NCI-H748 (cell line): Measurements from ENCODE around the gene MUS81.

Experiments used
- DNase-seq: peaks from one replicate; lab custom pipeline; 2025; ENCODE audit not compliant: unreplicated experiment; lab: John Stamatoyannopoulos, UW

The MUS81 gene

GRCh38 chr11:65872586-65873317 lies 12.5 kb downstream of the MUS81 start, which contains the start of gene EFEMP2:
Gene EFEMP2, minus strand, starts transcription at chr11:65872800. Its CDS starts 446 bp downstream, at chr11:65872354.
- peak; percentile 24 for DNase-seq

- peak; percentile 90 for DNase-seq
These were observed 13.3 kb downstream of the MUS81 start for GRCh38 chr11:65873318-65874156.

DNA sequence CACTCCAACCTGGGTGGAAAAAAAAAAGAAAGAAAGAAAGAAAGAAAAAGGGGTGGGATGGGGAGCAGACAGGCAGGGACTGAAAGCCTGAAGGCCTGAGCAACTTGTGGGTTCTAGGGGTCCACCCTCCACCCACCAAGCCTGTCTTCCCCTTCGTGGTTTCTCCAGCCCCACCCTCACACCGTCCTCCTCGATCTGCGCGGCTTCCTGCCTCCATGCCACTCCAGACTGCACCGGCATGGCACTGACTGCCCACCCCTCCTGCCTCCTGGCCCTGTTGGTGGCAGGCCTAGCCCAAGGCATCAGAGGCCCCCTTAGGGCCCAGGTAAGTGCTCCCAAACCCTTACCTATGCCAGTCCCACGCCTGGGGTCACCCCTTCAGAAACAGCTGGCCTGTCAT lies 19.4 kb downstream of the MUS81 start, which contains the start of gene CTSW:
TSS of gene CTSW (plus strand) at position 221 of the 400 bp plus-strand sequence. CDS start at position 239, 18 bp downstream.
- DNase-seq, result no peak

GRCh38 chr11:65880027-65880426 lies 19.8 kb downstream of the MUS81 start:
- no peak for DNase-seq

DNA sequence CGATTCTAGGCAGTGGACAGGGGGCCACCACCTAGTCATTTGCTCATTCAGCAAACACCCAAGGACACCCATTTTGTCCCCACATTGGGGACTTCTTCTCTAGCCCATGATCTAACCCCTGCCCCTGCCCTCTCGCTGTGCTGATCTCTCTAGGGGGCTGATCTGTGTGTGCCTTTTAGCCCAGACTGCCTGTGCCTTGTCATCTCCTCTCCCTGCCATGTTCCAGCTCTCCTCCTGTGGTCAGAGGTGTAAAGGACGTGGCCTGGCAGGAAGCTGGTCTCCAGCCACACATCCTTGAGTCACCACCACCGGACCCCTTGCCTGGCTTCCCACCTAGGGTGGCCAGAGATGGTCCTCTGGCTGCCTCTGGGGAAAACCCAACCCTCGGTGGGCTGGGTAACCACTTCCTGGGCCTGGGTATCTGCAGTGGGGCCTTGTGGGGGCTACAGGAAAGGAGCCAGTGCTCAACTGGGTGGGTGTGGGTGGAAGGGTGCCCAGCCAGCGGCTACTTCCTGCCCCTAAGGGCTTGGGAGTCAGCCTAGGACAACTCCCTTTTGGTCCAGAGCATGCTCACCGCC lies 20.7 kb downstream of the MUS81 start:
- DNase-seq, result no peak

DNA sequence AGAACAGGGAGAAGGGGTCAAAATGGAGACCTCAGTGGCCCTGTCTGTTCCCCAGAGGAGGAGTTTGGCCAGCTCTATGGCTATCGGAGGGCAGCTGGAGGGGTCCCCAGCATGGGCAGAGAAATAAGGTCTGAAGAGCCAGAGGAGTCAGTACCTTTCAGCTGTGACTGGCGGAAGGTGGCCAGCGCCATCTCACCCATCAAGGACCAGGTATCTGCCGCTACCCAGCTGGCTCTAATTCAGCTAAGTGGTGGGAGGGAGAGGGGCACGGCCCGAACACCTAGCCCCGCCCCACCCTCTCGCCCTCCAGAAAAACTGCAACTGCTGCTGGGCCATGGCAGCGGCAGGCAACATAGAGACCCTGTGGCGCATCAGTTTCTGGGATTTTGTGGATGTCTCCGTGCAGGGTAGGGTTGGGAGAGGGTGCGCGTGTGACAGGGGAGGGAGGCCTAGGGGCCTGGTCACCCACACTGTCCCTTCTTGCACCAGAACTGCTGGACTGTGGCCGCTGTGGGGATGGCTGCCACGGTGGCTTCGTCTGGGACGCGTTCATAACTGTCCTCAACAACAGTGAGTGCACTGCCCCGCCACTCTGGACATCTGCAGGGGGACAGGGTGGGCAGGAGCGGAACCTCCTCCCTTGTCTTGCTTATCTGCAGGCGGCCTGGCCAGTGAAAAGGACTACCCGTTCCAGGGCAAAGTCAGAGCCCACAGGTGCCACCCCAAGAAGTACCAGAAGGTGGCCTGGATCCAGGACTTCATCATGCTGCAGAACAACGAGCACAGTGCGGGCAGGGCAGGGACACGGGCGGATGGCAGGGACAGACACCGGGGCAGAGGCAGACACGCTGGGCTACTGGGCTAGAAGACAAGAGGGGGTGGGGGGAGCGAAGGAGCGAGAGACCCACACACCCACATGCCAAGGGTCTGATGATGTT lies 22.2 kb downstream of the MUS81 start:
- DNase-seq, result no peak

- no peak for DNase-seq
These were observed 23.0 kb downstream of the MUS81 start for GRCh38 chr11:65883058-65883761.

DNA sequence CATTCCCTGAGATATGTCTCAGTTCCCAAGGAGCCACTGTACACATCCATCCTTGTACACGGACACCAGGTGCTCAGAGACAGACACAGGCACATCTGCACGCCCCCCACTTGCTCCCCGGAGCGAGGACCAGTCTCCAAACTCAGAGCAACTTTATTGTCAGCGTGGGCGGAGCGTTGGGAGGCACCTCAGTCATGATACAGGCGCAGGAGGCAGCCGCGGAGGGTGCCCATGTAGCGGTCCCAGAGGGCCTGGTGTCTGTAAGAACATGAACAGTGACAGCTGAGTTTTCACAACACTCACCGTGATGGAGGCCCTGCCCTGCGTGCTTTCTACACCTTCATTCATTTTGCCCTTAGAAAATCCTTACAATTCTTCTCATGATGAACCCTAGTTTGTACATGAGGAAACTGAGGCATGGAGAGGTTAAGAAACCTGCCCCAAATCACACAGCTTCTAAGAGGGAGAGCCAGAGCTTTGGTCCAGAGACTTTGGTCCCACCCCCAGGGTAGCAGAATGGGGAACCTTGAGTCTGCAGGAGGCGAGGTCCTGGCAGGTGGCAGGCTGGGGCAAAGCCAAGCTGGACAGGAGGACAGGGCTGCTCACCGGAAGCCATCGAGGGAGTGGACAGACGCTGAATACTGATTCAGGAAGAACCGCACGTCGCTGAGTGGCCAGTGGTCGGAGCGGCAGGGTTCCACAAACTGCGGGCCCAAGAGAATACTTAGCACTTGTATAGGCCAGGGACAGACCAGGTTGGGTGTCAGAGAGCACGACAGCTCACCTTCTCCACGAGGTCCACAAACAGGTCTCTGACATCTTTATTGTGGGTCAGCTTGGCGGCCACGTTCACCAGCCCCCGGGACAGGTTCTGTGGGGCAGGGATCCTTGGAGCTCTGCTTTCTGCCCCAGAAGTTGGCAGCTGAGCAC lies 23.8 kb downstream of the MUS81 start:
- DNase-seq, result no peak

- peak; percentile 66 for DNase-seq
These were observed 24.5 kb downstream of the MUS81 start for GRCh38 chr11:65884716-65885092.

GRCh38 chr11:65885231-65885630 lies 25.0 kb downstream of the MUS81 start:
- no peak for DNase-seq

DNA sequence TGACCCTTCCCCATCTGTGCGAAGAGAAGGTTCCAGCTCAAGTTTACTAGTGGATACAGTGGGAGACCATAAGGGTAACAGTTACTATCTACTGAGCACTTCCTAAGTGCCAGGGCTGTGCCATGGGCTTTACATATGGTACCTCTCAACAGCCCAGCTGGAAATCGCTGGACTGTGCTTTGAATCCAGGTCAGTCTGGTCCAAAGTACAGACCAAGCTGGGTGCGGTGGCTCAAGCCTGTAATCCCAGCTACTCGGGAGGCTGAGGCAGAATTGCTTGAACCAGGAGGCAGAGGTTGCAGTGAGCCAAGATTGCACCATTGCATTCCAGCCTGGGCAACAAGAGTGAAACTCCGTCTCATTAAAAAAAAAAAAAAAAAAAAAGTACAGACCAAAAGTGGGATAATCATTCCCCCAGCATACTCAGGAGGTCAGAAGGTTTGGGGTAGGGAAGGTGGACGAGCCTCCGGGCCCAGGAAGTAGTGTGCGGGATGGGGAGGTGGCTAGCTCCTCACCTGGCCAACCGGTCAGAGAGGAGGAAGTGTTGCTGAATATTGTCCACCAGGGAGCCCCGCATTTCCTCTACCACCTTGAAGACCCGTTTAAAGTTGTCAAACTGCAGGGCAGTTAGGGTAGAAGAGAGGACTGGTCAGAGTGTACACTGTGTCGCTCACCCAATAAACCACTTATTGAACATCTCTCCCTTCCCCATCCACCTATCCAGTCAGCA lies 25.7 kb downstream of the MUS81 start:
- DNase-seq, result no peak

DNA sequence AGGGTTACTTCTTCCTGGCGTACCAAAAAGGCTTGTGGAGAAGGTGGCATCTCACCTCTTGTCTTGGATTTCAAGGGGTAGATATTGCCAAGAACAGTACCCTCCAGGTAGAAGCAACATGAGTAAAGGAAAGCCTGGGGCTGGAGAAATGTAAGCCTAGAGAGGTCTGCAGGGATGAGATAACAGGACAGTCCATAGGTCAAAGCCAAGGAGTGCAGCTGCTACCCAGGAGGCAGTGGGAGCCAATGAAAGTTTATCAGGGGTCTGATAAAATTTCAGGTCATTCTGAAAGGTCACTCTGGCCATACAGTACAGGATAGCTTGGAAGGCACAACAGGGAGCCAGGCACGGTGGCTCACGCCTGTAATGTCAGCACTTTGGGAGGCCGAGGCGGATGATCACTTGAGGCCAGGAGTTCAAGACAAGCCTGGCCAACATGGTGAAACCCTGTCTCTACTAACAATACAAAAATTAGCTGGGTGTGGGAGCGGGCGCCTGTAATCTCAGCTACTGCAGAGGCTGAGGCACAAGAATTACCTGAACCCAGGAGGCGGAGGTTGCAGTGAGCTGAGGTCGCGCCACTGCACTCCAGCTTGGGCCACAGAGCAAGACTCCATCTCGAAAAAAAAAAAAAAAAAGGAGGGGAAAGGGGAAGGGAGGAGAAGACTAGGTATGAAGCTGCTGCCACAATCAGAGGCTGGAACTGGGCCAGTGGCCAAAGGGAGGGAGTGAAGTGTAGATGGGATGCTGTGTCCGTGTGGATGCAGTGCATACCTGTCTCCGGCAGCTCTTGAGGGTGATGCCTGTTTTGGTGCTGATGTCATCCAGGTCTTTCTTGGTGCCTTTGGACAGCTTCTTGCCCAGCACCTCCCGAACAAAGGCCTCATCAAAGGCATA lies 26.8 kb downstream of the MUS81 start:
- DNase-seq, result no peak

DNA sequence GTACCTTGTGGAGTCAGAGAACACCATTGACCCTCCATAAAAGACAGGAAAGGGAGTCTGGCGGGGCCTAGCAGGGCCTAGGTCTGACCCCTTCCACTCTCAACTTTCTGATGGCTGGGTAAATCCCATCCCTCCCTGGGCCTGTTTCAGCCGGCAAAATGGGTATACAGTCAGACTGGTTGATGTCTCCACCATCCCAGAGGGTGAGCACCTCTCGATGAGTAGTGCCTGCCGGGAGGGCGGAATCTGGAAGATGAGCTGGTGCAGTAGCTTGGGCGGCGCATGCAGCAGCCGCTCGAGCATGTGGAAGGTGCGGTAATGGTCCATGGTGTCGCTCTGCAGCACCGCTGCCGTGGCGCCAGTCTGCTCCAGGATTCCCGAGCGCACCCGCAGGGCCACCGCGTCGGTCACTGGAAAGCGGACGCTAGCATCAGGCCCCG lies 27.5 kb downstream of the MUS81 start:
- no peak for DNase-seq

DNA sequence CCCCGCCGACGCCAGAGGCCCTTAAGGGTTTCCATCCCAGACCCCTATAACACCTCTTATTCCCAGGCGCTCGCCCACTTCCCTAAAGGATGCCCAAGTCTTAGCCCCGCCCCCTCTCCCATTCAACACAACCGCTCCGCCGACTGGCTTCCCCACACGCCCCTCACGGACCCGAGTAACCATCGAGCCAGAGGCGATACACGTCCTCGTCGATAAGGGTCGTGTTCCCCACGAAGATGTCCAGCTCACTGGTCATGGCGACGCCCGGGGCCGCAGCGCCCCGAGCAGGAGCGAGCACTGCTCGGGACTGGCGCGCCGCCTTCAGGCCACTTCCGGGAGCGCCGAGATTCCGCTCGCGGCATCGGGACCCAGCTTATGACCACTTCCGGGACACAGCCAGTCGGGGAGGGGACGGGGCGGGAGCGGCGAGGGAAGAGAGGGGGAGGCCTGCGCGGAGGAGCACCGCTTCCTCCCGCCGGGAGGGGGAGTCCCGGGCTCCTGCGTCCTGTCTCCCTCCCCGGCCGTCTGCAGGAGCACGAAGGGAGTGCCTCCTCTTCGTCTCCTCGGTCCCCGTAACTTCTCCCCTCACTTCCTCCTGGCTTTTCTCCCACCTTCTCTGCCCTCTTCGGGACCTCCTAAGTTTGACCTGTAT lies 28.1 kb downstream of the MUS81 start, which contains the start of gene FIBP:
TSS of gene FIBP (minus strand) at position 309 of the 652 bp plus-strand sequence. CDS start at position 256, 53 bp downstream.
- peak; percentile 97 for DNase-seq

GRCh38 chr11:65890324-65891218 lies 30.3 kb downstream of the MUS81 start, which contains the start of gene CCDC85B:
Gene CCDC85B, plus strand, starts transcription at chr11:65890673. Its CDS starts 111 bp downstream, at chr11:65890784.
- peak; percentile 97 for DNase-seq
